Stomach (tissue), 4 donors: ENCODE data around the gene FBLN7.

ENCODE experiments used
- CTCF ChIP-seq, 7 experiments: fragments of 450-650 bp in 4 of 7; fragments of 200-600 bp in 3 of 7; sonication (generic) in 3 of 7; IDR thresholded peaks; one replicate each; pipeline ENCODE4 v1.5.1; 2016 to 2019; ENCODE audit warnings: antibody characterized with exemption in 7 of 7, control low read depth in 2 of 7, mild to moderate bottlenecking in 1 of 7
- EP300 ChIP-seq: sonication (generic); formaldehyde crosslinking; IDR thresholded peaks from one replicate; pipeline ENCODE4 v1.6.1; 2017; ENCODE audit warnings: antibody characterized with exemption
- POLR2A ChIP-seq, 4 donors: fragments of 450-650 bp; IDR thresholded peaks; one replicate each; pipeline ENCODE4 v1.6.1; 2016; ENCODE audit warnings: antibody characterized with exemption in 4 of 4, control low read depth in 2 of 4, mild to moderate bottlenecking in 1 of 4, moderate library complexity in 1 of 4
- POLR2AphosphoS5 ChIP-seq, 3 donors: sonication (generic); formaldehyde crosslinking; IDR thresholded peaks; one replicate each; pipeline ENCODE4 v1.6.1; 2016; ENCODE audit warnings: antibody characterized with exemption in 3 of 3

DNA sequence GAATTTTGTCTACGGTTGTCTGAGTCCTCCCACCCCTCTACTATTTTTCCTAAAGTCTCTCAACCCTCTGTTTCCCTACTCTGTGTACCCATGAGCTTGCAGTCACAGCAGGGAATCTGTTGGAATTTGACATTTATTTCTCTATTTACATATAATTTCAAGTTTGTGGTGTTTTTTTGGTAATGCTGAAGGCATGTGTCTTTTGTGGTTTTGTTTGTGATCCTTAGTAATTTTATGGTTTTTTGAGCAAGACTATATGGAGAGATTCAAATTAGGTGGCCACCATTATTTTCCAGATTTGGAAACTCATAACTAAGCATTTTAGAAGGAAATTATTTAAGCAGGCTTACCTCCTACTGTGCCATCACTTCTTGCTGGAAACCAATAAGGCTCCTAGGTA lies 27.2 kb upstream of the FBLN7 start:
- TF ChIP-seq CTCF (IDR thresholded peaks at IDR 0.05) (no peak), EP300 (no peak), POLR2A (IDR thresholded peaks at IDR 0.05) (no peak), POLR2AphosphoS5 (IDR thresholded peaks at IDR 0.05) (no peak)
